HepG2 (cell line): ENCODE measurements around the gene ATP12A. TPM values are rescaled to one million over a fixed set of nuclear protein-coding genes. Genes with fewer than 3 reads are reported as not detected.

Experiments
- ATAC-seq: fragments of 200-7000 bp; cut with Tn5 transposase; 3 replicates; pipeline ENCODE4 v1.9.1; 2020; ENCODE audit warnings: mild to moderate bottlenecking, moderate library complexity
- BruUV-seq: library from RNA; stranded (reverse); fragments of 400-500 nt; replicated peaks from 2 replicates; lab custom pipeline; 2021; lab: Mats Ljungman, UMichigan
- CTCF ChIA-PET: fragments of 300-600 bp; formaldehyde crosslinking; extraction: SDS; loops from one replicate; lab custom pipeline; 2021; ENCODE audit warnings: low total read pairs, inconsistent platforms, low intra/inter-chr PET ratio; lab: Yijun Ruan, JAX
- POLR2A ChIA-PET: fragments of 350-600 bp; sonication (Branson Sonifier 250); formaldehyde crosslinking; loops from one replicate; lab custom pipeline; 2020; ENCODE audit warnings: antibody characterized with exemption, inconsistent platforms; lab: Yijun Ruan, JAX
- DNase-seq: peaks from one replicate; pipeline ENCODE4 v3.0.0-alpha.2; 2015; ENCODE audit warnings: low spot score
- FAIRE-seq: peaks from 3 replicates; lab custom pipeline; 2011; peaks lifted over from hg19 to GRCh38; lab: Jason Lieb, UNC
- H2AFZ ChIP-seq: one replicate; pipeline ENCODE4 v1.6.1; 2011; ENCODE audit warnings: low read length, inconsistent platforms
- H3K27ac ChIP-seq: fragments of 300-600 bp; 3 replicates; pipeline ENCODE4 v1.8.0; 2011; ENCODE audit warnings: mixed run types, mild to moderate bottlenecking, mixed read lengths, low read length, inconsistent platforms; ENCODE audit not compliant: insufficient read depth; ENCODE audit errors: extremely low read length
- H3K27me3 ChIP-seq, 2 experiments: fragments of 200-600 bp in 1 of 2; 2 replicates in 1 of 2; 3 replicates in 1 of 2; pipeline versions ENCODE4 v1.6.0 to v1.8.0; 2011; ENCODE audit warnings: low read length in 2 of 2, mild to moderate bottlenecking in 2 of 2, moderate library complexity in 2 of 2, inconsistent platforms in 1 of 2; ENCODE audit not compliant: insufficient read depth in 2 of 2, control insufficient read depth in 1 of 2
- H3K36me3 ChIP-seq, 2 experiments: fragments of 200-600 bp in 1 of 2; replicated peaks in 1 of 2; 2 replicates in 1 of 2; 3 replicates in 1 of 2; pipeline versions ENCODE4 v1.5.1 to v1.8.0; 2011; ENCODE audit warnings: low read length in 2 of 2, inconsistent platforms in 1 of 2; ENCODE audit not compliant: insufficient read depth in 2 of 2, control insufficient read depth in 1 of 2
- H3K4me1 ChIP-seq: 2 replicates; pipeline ENCODE4 v1.5.1; 2012; ENCODE audit warnings: low read length, inconsistent platforms; ENCODE audit not compliant: insufficient read depth
- H3K4me2 ChIP-seq: 2 replicates; pipeline ENCODE4 v1.6.0; 2011; ENCODE audit warnings: low read depth, low read length, inconsistent platforms
- H3K4me3 ChIP-seq, 3 experiments: fragments of 200-600 bp in 1 of 3; sonication (generic), shearing (Covaris generic) in 1 of 3; replicated peaks in 1 of 3; 2 replicates each; pipeline ENCODE4 v1.5.1; 2011 to 2016; ENCODE audit warnings: low read length in 3 of 3, inconsistent platforms in 2 of 3, low read depth in 2 of 3, mild to moderate bottlenecking in 2 of 3, control low read depth in 1 of 3, mixed read lengths in 1 of 3; ENCODE audit not compliant: insufficient read depth in 1 of 3
- H3K79me2 ChIP-seq: one replicate; pipeline ENCODE4 v1.6.1; 2011; ENCODE audit warnings: low read length, inconsistent platforms; ENCODE audit not compliant: insufficient read depth
- H3K9ac ChIP-seq: 2 replicates; pipeline ENCODE4 v1.6.0; 2011; ENCODE audit warnings: mild to moderate bottlenecking, low read depth, low read length, inconsistent platforms; ENCODE audit not compliant: insufficient read depth
- H3K9me3 ChIP-seq: 2 replicates; pipeline ENCODE4 v1.5.1; 2012; ENCODE audit warnings: mild to moderate bottlenecking, low read length
- H4K20me1 ChIP-seq: 2 replicates; pipeline ENCODE4 v1.6.0; 2011; ENCODE audit warnings: inconsistent platforms, mild to moderate bottlenecking, low read length, moderate library complexity; ENCODE audit not compliant: insufficient read depth
- ZFP36L1 ChIP-seq: sonication (generic); formaldehyde crosslinking; IDR thresholded peaks from 2 replicates; pipeline ENCODE4 v1.8.0; 2022; ENCODE audit warnings: mild to moderate bottlenecking, missing genetic modification reagents, moderate library complexity
- ZNF230 ChIP-seq: sonication (generic); formaldehyde crosslinking; IDR thresholded peaks from 2 replicates; pipeline ENCODE4 v1.4.0; 2020; ENCODE audit warnings: mild to moderate bottlenecking, missing genetic modification reagents
- ZNF468 ChIP-seq: sonication (generic); formaldehyde crosslinking; IDR thresholded peaks from 2 replicates; pipeline ENCODE4 v1.8.0; 2022; ENCODE audit warnings: mild to moderate bottlenecking, moderate library complexity, missing genetic modification reagents
- ZSCAN9 ChIP-seq: IDR thresholded peaks from 2 replicates; pipeline ENCODE4 v1.6.1; 2016; ENCODE audit warnings: borderline replicate concordance
- WGBS: methylation state at CpG from one replicate; pipeline ENCODE4 v1.1.6; 2017; ENCODE audit warnings: low lambda C conversion rate; 5-methylcytosine and 5-hydroxymethylcytosine counted together
- in situ Hi-C: cut with HindIII; loops from 2 replicates; pipeline ENCODE4 v1.10.0; 2017; ENCODE audit warnings: low pct_unique_long_range_greater_than_20kb; ENCODE audit not compliant: extremely low pct_ligation_motif_present
- intact Hi-C: fragments of 100-400 bp; cut with micrococcal nuclease; formaldehyde crosslinking; loops from one replicate; pipeline ENCODE4 v1.10.0; 2022; ENCODE audit not compliant: unreplicated experiment
- polyA plus RNA-seq, 8 experiments: library from polyadenylated mRNA; depleted of rRNA in 3 of 8; stranded (reverse) in 7 of 8; unstranded in 1 of 8; fragments of >200 nt; fragmentation: Illumina TruSeq in 4 of 8; extraction: Trizol in 4 of 8; gene quantifications; 2 replicates each; pipeline versions ENCODE4 v1.2.1 to v1.2.3, GENCODE V29; 2011 to 2016; ENCODE audit warnings: low read depth in 4 of 8, missing spikeins in 1 of 8, mixed read lengths in 1 of 8; ENCODE audit not compliant: insufficient read depth in 1 of 8
- total RNA-seq, 5 experiments: library from RNA; depleted of rRNA; stranded (reverse); fragments of >200 nt; fragmentation: Illumina TruSeq; extraction: Trizol; gene quantifications; 2 replicates each; pipeline ENCODE4 v1.2.3, GENCODE V29; 2016; ENCODE audit warnings: low read depth in 1 of 5
- TF ChIP-seq, protein P1 (sequence below): sonication (generic); formaldehyde crosslinking; IDR thresholded peaks from 2 replicates; pipeline ENCODE4 v1.5.0; 2020; ENCODE audit warnings: missing genetic modification reagents
- TF ChIP-seq, protein P2 (sequence below): sonication (generic); formaldehyde crosslinking; IDR thresholded peaks from 2 replicates; pipeline ENCODE4; 2020; ENCODE audit warnings: missing genetic modification reagents, mild to moderate bottlenecking, borderline replicate concordance
- TF ChIP-seq, protein P3 (sequence below): sonication (generic); formaldehyde crosslinking; IDR thresholded peaks from 2 replicates; pipeline ENCODE4 v1.5.0; 2020; ENCODE audit warnings: mild to moderate bottlenecking, missing genetic modification reagents
- TF ChIP-seq, protein P4 (sequence below): sonication (generic); formaldehyde crosslinking; IDR thresholded peaks from 2 replicates; pipeline ENCODE4 v1.8.0; 2022; ENCODE audit warnings: mild to moderate bottlenecking, missing genetic modification reagents, borderline replicate concordance

ATP12A gene
- total and polyA plus RNA-seq, 2 of the 13 experiments (the other 11 are each of a cell fraction or from before 2014, with no cell fraction given): not detected

DNA sequence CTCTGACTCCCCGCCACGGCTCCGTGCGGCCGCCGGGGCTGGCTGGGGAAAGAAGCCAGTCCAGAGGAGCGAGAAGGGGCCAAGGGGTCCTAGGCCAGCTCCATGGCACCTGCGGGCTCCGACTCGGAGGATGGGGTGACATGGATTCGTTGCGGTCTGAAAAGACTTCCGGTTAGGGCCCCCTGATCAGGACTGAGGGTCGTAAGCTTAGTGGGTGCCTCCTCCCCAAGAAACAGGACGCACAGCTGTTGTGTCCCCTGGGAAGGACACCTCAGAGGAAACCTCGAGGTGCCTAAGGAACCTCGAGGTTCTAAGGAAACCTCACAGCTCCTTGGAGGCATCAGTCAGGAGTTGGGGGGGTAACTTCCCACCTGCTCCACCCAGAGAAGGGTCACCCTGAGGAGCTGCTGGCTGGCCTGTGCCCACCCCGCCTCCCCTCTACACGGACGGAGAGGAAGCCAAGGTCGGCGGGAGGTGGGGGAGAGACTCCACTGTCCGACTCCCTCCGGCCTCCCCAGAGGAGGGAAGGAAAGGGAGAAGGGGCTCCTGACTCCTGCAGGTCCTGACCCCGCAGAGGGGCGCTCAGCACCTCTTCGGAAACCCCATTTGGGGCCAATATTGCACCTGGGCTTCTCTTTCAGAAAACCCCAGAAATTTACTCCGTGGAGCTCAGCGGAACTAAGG is 855 bp downstream of the ATP12A start:
- H3K4me2 ChIP-seq: no peak overlapping the region
- no peaks in the 10 kb centered on the region for H3K36me3 ChIP-seq
- intact Hi-C loops: loop anchor here (5.0 kb wide), 1 partner anchor 46 kb away; no protein-coding TSS in a partner anchor
- H3K9ac ChIP-seq: no peak overlapping the region
- in situ Hi-C loops: no loop called here
- peaks cover 3 to 52% of the 10 kb centered on the region in 2 experiments; a peak in 4 of 5 replicates for H3K27me3 ChIP-seq
- 68% methylated on average over 9 of the region's 29 CpGs for WGBS
- no TSS peak for BruUV-seq
- H3K79me2 ChIP-seq: no peaks in the 10 kb centered on the region
- H4K20me1 ChIP-seq: no peaks in the 10 kb centered on the region
- FAIRE-seq: no peak
- H3K9me3 ChIP-seq: no peaks in the 10 kb centered on the region
- H3K4me1 ChIP-seq: peaks cover 18% of the 10 kb centered on the region
- ATAC-seq: no peak
- ChIA-PET POLR2A (no interaction called here), CTCF (no interaction called here)
- H3K27ac ChIP-seq: no peak overlapping the region
- H3K4me3 ChIP-seq: no peak overlapping the region
- no peak for DNase-seq
- TF ChIP-seq, protein P1, sequence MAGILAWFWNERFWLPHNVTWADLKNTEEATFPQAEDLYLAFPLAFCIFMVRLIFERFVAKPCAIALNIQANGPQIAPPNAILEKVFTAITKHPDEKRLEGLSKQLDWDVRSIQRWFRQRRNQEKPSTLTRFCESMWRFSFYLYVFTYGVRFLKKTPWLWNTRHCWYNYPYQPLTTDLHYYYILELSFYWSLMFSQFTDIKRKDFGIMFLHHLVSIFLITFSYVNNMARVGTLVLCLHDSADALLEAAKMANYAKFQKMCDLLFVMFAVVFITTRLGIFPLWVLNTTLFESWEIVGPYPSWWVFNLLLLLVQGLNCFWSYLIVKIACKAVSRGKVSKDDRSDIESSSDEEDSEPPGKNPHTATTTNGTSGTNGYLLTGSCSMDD (CRISPR knock-in tag): no peak
- TF ChIP-seq, protein P2, sequence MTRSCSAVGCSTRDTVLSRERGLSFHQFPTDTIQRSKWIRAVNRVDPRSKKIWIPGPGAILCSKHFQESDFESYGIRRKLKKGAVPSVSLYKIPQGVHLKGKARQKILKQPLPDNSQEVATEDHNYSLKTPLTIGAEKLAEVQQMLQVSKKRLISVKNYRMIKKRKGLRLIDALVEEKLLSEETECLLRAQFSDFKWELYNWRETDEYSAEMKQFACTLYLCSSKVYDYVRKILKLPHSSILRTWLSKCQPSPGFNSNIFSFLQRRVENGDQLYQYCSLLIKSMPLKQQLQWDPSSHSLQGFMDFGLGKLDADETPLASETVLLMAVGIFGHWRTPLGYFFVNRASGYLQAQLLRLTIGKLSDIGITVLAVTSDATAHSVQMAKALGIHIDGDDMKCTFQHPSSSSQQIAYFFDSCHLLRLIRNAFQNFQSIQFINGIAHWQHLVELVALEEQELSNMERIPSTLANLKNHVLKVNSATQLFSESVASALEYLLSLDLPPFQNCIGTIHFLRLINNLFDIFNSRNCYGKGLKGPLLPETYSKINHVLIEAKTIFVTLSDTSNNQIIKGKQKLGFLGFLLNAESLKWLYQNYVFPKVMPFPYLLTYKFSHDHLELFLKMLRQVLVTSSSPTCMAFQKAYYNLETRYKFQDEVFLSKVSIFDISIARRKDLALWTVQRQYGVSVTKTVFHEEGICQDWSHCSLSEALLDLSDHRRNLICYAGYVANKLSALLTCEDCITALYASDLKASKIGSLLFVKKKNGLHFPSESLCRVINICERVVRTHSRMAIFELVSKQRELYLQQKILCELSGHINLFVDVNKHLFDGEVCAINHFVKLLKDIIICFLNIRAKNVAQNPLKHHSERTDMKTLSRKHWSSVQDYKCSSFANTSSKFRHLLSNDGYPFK (CRISPR knock-in tag): no peak
- TF ChIP-seq ZNF468 (no peak), ZFP36L1 (CRISPR knock-in tag) (no peak), ZSCAN9 (CRISPR knock-in tag) (no peak), ZNF230 (CRISPR knock-in tag) (no peak)
- TF ChIP-seq, protein P3, sequence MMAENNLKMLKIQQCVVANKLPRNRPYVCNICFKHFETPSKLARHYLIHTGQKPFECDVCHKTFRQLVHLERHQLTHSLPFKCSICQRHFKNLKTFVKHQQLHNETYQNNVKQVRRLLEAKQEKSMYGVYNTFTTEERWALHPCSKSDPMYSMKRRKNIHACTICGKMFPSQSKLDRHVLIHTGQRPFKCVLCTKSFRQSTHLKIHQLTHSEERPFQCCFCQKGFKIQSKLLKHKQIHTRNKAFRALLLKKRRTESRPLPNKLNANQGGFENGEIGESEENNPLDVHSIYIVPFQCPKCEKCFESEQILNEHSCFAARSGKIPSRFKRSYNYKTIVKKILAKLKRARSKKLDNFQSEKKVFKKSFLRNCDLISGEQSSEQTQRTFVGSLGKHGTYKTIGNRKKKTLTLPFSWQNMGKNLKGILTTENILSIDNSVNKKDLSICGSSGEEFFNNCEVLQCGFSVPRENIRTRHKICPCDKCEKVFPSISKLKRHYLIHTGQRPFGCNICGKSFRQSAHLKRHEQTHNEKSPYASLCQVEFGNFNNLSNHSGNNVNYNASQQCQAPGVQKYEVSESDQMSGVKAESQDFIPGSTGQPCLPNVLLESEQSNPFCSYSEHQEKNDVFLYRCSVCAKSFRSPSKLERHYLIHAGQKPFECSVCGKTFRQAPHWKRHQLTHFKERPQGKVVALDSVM (CRISPR knock-in tag): no peak
- TF ChIP-seq, protein P4, sequence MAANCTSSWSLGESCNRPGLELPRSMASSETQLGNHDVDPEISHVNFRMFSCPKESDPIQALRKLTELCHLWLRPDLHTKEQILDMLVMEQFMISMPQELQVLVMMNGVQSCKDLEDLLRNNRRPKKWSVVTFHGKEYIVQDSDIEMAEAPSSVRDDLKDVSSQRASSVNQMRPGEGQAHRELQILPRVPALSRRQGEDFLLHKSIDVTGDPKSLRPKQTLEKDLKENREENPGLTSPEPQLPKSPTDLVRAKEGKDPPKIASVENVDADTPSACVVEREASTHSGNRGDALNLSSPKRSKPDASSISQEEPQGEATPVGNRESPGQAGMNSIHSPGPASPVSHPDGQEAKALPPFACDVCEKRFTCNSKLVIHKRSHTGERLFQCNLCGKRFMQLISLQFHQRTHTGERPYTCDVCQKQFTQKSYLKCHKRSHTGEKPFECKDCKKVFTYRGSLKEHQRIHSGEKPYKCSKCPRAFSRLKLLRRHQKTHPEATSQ (CRISPR knock-in tag): no peak
- TF ChIP-seq, all 625 proteins: peak for 0
- no peak overlapping the region for H2AFZ ChIP-seq
